GM19238 (cell line): Measurements from ENCODE around the gene TEDDM1.

Source experiments
- DNase-seq: peaks from one replicate; pipeline ENCODE4 v3.0.0; 2011; ENCODE audit warnings: low spot score; ENCODE audit not compliant: insufficient read length

TEDDM1 gene

GRCh38 chr1:182407724-182408123 is 7.3 kb upstream of the TEDDM1 start:
- DNase-seq = no peak

DNA sequence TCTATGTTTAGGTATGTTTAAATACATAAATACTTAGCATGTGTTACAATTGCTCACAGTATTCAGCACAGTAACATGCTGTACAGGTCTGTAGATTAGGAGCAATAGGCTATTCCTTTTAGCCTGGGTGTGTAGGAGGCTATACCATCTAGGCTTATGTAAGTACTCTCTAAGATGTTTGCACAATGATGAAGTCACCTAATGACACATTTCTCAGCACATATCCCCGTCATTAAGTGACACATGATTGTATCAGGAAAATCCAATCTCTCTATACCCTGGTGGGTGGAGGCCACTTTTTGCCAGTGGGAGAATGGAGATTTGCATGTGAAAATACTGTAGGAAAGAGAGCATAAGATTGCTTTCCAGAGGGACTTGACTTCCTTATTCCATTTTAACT is 5.5 kb upstream of the TEDDM1 start:
- no peak for DNase-seq

DNA sequence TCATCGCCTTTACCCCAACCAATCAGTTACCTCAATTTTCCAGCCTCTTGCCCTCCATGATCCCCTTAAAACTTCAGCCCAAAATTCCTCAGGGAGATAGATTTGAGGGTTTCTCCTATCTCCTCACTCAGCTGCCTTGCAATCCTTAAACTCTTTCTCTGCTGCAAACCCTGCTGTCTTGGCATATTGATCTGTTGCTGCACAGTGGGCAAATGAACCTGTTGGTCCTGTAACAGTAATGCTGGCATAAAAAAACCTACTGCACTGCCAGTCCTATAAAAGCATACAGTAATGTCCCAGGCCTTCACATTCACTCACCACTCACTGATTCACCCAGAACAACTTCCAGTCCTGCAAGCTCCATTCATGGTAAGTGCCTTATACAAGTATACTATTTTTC is 5.1 kb upstream of the TEDDM1 start:
- DNase-seq = no peak

- DNase-seq = no peak
Observed at GRCh38 chr1:182404781-182405180, 4.3 kb upstream of the TEDDM1 start.

DNA sequence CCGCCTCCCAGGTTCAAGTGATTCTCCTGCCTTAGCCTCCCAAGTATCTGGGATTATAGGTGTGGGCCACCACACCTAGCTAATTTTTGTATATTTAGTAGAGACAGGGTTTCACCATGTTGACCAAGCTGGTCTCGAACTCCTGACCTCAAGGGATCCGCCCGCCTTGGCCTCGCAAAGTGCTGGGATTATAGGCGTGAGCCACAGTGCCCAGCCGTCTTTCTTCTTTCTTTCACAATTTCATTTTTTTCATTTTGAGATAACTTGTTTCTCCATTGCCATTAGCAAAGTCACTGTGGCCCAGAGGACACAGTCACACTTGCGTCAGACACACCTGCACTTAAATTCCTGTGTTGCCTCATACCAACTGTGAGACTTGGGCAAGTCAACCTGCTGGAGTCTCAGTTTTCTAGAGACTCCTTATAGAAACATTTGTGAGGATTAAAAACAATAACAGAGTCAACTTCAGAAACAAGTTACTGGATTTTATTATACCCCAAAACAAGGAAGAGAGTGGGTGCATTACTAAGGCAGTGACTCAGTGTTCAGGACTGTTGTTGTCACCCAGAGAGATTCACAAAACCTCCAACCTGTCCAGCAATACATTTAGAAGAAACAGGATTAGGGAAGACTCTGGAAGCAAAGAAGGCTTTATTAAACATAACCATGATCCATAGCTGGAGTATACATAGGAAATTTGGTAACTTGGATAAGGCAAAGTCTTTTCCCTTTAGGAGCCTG is 2.6 kb downstream of the TEDDM1 start:
- DNase-seq = no peak

DNA sequence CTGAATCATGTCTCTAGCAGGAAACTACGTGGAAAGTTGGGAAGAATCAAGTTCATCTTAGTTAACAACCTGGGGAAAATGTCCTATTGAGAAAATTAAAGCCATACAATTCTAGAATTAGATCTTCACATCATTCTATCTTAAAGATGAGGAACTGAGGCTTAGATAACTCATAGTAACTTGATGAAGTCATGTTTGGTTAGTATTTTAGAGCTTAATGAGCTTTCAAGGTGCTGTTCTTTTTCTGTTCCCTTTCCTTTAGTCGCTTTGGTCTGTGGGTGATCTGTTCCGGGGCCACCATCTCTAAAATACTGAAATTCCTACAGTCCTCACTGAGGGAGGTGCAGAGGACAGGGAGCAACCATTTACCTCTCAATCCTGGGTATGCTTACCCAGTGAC is 4.6 kb downstream of the TEDDM1 start:
- no peak for DNase-seq

GRCh38 chr1:182394055-182394775 is 6.3 kb downstream of the TEDDM1 start:
- DNase-seq = no peak

GRCh38 chr1:182392050-182393028 is 8.1 kb downstream of the TEDDM1 start:
- no peak for DNase-seq

- DNase-seq = peak; percentile 62
Observed at GRCh38 chr1:182391362-182392049, 9.0 kb downstream of the TEDDM1 start, which contains the start of gene GLUL. GLUL (minus strand) TSS chr1:182391790; CDS start chr1:182388737, 3,053 bp downstream.

GRCh38 chr1:182391028-182391361 is 9.5 kb downstream of the TEDDM1 start:
- peak; percentile 50 for DNase-seq

DNA sequence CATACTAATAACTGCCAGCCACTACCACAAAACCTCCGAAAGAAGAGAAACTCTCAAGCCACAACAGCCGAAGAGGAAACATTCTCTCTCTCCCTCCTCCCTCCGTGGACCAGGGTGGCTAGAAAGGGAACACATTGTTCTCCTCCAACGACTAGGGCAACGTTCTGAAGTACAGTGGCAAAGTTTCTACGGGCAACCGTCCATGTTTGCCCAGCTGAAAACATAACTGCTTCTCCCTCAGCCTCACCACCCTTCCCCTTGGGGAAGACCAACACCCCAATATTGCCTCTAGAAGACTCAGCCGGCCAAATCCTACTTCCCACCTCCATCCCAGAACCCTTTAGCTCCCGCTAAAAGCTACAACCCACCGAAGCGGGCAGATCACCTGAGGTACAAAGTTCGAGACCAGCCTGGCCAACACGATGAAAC is 10.8 kb downstream of the TEDDM1 start:
- no peak for DNase-seq

GRCh38 chr1:182388392-182389134 is 11.9 kb downstream of the TEDDM1 start:
- no peak for DNase-seq

DNA sequence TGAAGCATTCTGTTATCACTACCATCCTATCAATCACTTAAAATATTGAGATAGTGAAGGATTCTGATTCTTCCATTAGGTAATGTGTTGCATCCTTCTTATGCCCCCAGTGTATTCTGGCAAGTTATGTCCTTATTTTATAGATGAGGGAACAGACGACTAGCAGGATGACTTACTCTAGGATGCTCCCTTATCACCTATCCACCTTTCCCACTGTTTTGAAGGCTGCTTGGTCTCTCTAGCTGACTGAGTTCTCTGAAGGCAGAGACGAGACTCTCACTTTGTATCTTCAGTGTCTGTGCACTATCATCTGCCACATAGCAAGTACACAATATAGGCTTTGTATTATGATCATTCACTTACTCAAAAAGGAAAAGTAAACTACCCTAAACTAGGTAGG is 12.9 kb downstream of the TEDDM1 start:
- no peak for DNase-seq

GRCh38 chr1:182386980-182387379 is 13.5 kb downstream of the TEDDM1 start:
- DNase-seq = no peak

GRCh38 chr1:182385885-182386853 is 14.3 kb downstream of the TEDDM1 start:
- DNase-seq = no peak

GRCh38 chr1:182384387-182384960 is 16.0 kb downstream of the TEDDM1 start:
- no peak for DNase-seq

DNA sequence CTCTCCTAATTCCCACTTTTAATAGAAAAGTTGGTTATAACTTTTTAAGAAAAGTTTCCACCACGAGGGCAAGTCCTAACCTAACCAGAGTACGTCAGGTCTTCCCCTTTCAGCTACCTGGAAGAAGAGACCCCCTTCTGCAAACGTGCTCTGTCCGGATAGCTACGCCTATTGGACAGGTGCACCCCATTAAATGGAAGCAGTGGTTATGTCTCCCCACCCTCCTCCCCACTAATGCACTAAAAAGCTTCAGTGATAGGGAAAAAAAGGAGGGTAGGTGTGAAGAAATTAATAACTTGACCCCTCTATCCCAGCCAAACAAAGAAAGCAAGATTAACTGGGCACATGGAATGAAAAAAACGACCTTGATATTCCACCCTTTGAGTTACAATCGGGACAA is 16.5 kb downstream of the TEDDM1 start:
- no peak for DNase-seq

DNA sequence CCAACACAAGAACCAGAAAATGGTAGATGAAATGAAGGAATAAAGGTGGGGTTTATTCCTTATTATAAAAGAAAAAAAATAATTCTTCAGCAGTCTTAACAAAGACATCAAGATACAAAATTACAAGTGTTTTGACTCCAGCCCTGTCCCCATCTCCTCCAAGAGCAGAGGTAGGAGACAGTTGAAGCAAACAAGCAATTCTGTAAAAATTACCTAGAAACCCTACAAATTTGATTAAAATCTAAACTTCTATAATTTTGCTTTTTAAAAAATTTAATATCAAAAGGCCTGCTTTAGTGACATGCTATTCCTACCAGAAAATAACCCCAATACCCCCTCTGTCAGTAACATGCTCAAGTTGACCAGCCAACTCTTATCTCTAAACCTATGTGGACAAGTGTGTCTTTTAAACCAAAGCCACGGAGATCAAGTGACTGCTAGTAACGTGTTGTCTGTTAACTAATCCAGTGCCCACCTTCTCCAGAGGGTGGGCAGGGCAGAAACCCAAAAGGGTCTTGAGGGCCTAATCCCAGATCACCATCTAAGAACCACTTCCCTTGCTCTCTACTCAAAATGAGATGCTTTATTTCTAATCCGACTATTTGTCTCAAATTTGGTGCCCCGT is 17.3 kb downstream of the TEDDM1 start:
- DNase-seq = no peak
